ENCODE measurements around the gene ABI1. TPM values are rescaled to one million over a fixed set of nuclear protein-coding genes. Genes with fewer than 3 reads are reported as not detected.

The ABI1 gene
- total and polyA plus RNA-seq, 8 donors, result 11.7 to 71.0 (median 22.7) TPM

DNA sequence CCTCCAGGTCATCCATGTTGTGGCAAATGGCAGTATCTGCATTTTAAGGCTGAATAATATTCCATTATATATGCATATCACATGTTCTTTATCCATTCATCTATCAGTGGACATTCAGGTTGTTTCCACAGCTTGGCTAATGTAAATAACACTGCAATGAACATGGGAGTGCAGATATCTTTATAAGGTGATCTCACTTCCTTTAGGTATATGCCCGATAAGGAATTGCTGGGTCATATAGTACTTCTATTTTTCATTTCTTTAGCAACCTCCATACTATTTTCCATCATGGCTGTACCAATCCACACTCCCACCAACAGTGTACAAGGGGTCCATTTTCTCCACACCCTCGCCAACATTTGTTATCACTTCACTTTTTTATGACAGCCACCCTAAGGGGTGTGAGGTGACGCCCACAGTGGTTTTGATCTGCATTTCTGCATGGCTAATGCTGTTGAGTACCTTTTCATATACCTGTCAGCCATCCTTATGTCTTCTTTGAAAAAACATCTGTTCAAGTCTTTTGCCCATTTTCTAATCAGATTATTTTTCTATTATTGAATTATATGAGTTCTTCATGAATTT lies 18.9 kb downstream of the ABI1 start:
- no peak overlapping the region for H3K4me3 ChIP-seq
- TF ChIP-seq POLR2A (IDR thresholded peaks at IDR 0.05), result no peak
- TF ChIP-seq EP300 (IDR thresholded peaks at IDR 0.05), result no peak
- TF ChIP-seq POLR2AphosphoS5 (IDR thresholded peaks at IDR 0.05), result no peak
- TF ChIP-seq, protein P1, sequence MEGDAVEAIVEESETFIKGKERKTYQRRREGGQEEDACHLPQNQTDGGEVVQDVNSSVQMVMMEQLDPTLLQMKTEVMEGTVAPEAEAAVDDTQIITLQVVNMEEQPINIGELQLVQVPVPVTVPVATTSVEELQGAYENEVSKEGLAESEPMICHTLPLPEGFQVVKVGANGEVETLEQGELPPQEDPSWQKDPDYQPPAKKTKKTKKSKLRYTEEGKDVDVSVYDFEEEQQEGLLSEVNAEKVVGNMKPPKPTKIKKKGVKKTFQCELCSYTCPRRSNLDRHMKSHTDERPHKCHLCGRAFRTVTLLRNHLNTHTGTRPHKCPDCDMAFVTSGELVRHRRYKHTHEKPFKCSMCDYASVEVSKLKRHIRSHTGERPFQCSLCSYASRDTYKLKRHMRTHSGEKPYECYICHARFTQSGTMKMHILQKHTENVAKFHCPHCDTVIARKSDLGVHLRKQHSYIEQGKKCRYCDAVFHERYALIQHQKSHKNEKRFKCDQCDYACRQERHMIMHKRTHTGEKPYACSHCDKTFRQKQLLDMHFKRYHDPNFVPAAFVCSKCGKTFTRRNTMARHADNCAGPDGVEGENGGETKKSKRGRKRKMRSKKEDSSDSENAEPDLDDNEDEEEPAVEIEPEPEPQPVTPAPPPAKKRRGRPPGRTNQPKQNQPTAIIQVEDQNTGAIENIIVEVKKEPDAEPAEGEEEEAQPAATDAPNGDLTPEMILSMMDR (IDR thresholded peaks at IDR 0.05), result no peak
- no peak for DNase-seq
- intact Hi-C loops (cut with DNase I; ENCODE audit: low total_unique reads), result no loop called here
- H3K27me3 ChIP-seq, result no peaks in the 10 kb centered on the region
- peaks cover 3 to 52% (median 22%) of the 10 kb centered on the region in 4 donors for H3K4me1 ChIP-seq
- H3K27ac ChIP-seq, result no peak overlapping the region
- WGBS, 5 donors, result 65 to 93% (median 86%) methylated on average over 3 of the region's 3 CpGs
- no peaks in the 10 kb centered on the region for H3K9me3 ChIP-seq
- no peaks in the 10 kb centered on the region for H3K36me3 ChIP-seq

DNA sequence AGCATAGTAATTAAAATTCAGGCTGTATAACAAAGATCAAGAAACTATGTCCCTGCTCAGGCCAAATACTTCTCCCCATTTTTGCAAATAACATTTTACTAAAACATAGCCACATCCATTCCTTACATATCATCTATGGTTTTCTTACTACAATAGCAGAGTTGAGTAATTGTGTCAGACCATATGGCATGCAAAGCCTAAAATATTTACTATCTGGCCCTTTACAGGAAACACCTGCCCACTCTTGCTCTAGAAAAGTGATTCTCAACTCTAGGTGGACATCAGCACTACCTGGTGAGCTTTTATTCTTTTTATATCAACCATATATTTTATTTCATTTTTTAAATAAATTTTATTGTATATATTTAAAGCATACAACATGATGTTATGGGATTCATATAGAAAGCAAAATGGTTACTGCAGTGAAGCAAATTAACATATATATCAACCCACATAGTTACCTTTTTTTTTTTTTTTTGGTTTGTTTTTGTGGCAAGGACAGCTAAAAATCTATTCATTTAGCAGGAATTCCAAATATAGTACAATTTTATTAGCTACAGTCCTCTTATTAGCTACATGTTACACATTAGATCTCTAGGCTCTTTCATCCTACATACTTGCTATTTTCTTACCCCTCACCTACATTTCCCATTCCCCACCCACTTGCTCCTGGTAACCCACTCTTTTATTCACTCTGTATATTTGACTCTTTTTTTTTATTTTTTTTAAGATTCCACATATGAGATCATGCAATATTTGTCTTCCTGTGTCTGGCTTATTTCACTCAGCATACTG lies 19.6 kb downstream of the ABI1 start:
- no peak for DNase-seq
- Histone ChIP-seq H3K27me3 (no peaks in the 10 kb centered on the region), H3K9me3 (no peaks in the 10 kb centered on the region), H3K4me1 (peaks cover 3 to 52% (median 22%) of the 10 kb centered on the region in 4 donors), H3K36me3 (no peaks in the 10 kb centered on the region), H3K27ac (no peak overlapping the region), H3K4me3 (no peak overlapping the region)
- TF ChIP-seq, protein P1 (IDR thresholded peaks at IDR 0.05), result no peak
- TF ChIP-seq EP300 (IDR thresholded peaks at IDR 0.05) (no peak), POLR2A (IDR thresholded peaks at IDR 0.05) (no peak), POLR2AphosphoS5 (IDR thresholded peaks at IDR 0.05) (no peak)
- intact Hi-C loops (cut with DNase I; ENCODE audit: low total_unique reads), result no loop called here

DNA sequence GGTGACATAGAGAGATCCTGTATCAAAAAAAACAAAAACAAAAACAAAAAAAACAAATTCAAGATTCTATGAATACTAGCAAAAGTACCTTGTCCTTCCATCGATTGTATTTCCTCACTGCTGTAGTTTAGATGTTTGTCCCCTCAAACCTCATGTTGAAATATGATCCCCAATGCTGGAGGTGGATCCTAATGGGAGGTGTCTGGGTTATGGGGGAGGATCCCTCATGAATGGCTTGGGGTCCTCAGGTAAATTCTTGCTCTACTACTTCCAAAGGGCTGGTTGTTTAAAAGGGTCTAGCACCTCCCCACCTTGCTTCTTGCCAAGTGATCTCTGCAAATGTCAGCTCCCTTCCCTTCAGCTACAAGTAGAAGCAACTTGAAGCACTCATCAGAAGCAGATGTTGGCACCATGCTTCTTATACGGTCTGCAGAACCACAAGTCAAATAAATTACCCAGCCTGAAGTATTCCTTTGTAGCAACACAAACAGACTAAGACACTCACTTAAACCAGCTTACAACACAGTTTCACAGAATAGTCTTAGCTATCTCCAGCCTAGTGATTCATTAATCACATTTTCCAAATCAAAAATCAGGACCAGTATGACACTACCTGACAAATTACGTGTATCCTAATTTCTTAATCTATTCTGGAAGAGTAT lies 20.7 kb downstream of the ABI1 start:
- WGBS, 5 donors, result 56 to 73% (median 64%) methylated on average over 3 of the region's 3 CpGs
- H3K27ac ChIP-seq, result no peak overlapping the region
- TF ChIP-seq POLR2AphosphoS5 (IDR thresholded peaks at IDR 0.05), result no peak
- no peak for TF ChIP-seq POLR2A (IDR thresholded peaks at IDR 0.05)
- TF ChIP-seq, protein P1 (IDR thresholded peaks at IDR 0.05), result no peak
- intact Hi-C loops (cut with DNase I; ENCODE audit: low total_unique reads), result no loop called here
- no peaks in the 10 kb centered on the region for H3K9me3 ChIP-seq
- no peaks in the 10 kb centered on the region for H3K36me3 ChIP-seq
- no peaks in the 10 kb centered on the region for H3K27me3 ChIP-seq
- no peak overlapping the region for H3K4me3 ChIP-seq
- peaks cover 3 to 48% (median 19%) of the 10 kb centered on the region in 4 donors for H3K4me1 ChIP-seq
- peak in 1 of 2 donors; percentile 15 for DNase-seq

DNA sequence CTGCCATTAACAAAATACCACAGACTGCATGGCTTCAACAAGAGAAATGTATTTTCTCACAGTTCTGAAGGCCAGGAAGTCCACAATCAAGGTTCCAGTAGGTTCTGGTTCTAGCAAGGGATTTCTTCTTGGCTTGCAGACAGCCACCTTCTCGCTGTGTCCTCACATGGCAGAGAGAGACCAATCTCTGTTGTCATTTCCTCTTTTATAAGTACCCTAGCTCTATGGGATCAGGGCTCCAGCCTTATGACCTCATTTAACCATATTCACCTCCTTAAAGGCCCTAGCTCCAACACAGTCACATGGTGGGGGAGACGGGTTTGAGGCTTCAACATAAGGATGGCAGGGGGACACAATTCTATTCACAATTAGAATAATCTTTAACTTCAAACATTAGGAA lies 23.6 kb downstream of the ABI1 start:
- WGBS, 5 donors, result 56 to 95% (median 89%) methylated on average over 2 of the region's 2 CpGs
- no peak for DNase-seq
- Histone ChIP-seq H3K9me3 (no peaks in the 10 kb centered on the region), H3K4me3 (no peak overlapping the region), H3K36me3 (no peaks in the 10 kb centered on the region), H3K27me3 (no peaks in the 10 kb centered on the region), H3K4me1 (peaks cover 0 to 37% (median 17%) of the 10 kb centered on the region in 4 donors), H3K27ac (no peak overlapping the region)
- TF ChIP-seq POLR2A (IDR thresholded peaks at IDR 0.05), result no peak
- TF ChIP-seq, protein P1 (IDR thresholded peaks at IDR 0.05), result no peak
- TF ChIP-seq POLR2AphosphoS5 (IDR thresholded peaks at IDR 0.05), result no peak
- no peak for TF ChIP-seq EP300 (IDR thresholded peaks at IDR 0.05)
- intact Hi-C loops (cut with DNase I; ENCODE audit: low total_unique reads), result no loop called here
